ENCODE results near the gene SIT1.

Gene SIT1

GRCh38 chr9:35606138-35606504, 44.6 kb downstream of the SIT1 start:
- DNase-seq (ENCODE audit: low read depth): no peak

DNA sequence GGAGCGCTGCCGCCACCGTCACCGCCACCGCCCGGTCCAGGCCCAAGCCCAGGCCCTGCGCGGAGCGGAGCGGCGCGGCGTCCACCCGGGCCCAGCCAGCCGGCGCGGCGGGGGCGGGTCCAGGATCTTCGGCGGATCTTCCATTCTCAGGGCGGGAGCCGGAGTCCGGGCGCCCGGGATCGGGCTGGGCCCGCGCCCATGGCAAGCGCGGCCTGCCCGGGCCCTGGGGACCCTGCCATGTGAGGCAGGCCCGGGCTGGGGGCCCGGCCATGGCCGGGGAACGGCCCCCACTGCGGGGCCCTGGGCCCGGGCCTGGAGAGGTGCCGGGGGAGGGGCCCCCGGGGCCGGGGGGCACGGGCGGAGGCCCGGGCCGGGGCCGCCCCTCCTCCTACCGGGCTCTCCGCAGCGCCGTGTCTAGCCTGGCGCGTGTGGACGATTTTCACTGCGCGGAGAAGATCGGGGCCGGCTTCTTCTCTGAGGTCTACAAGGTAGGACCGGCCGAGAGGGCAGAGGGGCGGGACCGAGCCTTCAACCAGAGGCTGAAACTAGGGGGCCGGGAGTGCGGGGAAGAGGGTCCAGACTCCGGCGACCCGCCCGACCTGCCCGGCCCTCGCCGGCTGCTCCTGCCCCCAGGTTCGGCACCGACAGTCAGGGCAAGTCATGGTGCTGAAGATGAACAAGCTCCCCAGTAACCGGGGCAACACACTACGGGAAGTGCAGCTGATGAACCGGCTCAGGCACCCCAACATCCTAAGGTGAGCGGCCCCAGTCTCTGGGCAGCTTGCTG, 45.2 kb downstream of the SIT1 start:
- DNase-seq (ENCODE audit: low read depth): no peak

DNA sequence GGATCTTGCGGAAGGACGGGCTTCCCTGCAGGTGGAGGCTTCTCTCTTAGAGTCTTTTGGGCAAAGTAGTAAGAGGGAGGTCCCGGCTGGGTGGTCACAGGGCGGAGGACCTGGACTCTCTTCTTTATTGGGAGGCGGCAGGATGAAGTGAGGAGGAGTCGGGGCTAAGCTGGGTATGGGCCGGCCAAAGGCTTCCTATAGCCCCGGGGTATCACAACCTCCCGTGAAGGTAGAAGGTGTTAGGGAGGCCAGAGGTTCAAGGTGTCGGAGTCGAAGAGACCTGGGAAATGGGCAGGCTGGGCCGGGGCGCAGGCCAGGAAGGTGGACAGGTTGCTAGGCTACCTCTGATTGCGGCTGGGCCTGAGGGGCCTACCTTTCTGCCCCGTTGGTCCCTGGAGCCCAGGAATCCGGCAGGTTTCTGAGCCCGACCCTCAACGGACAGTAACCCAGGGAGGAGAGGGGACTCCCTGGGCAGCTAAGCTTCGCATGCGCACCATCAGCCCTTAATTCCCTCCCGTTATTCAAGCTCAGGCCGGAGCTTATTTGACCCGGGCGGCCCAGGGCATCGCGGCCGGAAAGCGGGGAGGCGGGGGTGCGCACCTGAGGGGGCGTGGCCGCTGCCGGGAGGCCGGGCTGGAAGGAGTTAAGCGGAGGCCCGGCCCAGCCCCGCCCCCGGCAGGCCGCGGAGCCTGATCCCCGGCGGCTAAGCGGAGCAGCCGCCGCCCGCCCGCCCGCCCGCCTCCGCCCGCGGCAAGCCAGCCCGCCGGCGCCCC, 46.0 kb downstream of the SIT1 start, which contains the start of gene TESK1:
Gene TESK1, plus strand, starts transcription at position 685 of the 773 bp plus-strand sequence. CDS start 358 bp downstream, outside the sequence.
- DNase-seq (ENCODE audit: low read depth): peak; percentile 9

DNA sequence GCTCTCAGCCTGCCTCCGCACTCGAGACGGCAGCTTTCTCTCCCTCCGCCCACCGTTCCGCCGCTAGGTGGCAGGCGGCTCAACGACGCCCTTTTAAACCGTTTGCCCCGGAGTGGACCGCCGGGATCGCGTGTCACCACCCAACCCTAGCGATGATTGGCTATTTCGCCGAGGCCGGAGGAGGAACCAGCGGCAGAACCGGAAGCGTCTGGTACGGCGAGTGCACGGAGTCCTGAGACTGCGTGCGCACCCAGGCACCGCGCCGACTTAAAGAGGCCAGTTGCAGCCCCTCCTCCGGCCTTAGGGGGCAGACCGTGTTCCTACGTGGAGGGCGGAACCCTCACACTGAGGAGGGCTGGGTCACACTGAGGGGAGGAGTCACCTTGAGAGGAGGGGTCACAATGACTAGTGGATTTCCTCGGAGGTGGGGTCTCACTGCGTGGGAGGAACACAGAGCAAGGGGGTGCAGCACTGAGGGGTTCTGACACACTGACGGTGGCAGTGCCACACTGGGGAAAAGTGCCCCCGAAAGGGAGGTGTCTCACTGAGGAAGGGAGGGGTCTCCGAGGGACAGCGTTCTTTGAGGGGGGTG, 46.6 kb downstream of the SIT1 start:
- DNase-seq (ENCODE audit: low read depth): peak; percentile 98

DNA sequence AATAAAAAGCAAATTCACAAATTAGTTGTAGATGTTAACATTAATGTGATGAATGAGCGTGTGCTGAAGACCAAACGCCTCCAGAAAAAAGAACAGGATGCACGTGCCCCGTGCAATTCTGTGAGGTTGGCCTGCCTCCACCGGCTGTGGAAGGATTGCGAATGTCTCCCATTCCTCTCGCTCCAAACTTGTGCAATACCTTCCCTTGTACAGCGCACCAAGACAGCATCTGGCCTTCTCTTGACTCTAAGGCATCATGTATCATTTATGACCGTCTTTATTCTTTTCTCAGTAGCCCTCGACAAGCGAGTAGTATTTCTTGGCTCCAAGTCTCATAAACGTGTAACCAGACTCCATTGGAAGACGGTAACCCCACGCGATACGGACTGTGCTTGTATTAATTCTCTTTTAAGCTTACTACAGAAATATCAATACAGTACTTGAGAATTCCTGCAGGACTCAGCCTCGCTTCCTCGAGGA, 47.2 kb downstream of the SIT1 start:
- DNase-seq (ENCODE audit: low read depth): peak; percentile 30

GRCh38 chr9:35599763-35600604, 50.7 kb downstream of the SIT1 start:
- DNase-seq (ENCODE audit: low read depth): no peak

Measured in non-pigmented ciliary epithelial cell (primary cell).